HG03066 (cell line): ENCODE results near the gene P2RY8.

Experiments
- ATAC-seq: cut with Tn5 transposase; IDR thresholded peaks from one replicate; pipeline ENCODE4 v1.9.1; 2021; ENCODE audit warnings: low read depth; ENCODE audit not compliant: unreplicated experiment

Gene P2RY8

DNA sequence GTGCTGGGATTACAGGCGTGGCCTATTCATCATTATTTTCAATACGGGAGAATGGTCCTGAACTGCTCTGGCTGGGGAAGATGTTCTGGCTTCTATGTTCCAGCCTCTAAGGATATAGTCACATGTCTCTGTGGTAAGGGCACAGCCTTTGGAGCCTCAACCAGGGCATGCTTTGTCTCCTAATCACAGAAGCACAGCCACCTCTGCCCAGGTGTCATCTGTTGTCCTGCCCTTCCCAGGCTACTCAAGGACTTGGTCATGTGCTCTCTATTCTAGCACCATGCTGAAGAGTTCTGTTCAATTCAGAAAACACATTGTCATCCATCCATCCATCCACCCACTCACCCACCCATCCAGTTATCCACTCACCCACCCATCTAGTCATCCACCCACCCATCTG lies 113.8 kb downstream of the P2RY8 start:
- ATAC-seq, result no peak

DNA sequence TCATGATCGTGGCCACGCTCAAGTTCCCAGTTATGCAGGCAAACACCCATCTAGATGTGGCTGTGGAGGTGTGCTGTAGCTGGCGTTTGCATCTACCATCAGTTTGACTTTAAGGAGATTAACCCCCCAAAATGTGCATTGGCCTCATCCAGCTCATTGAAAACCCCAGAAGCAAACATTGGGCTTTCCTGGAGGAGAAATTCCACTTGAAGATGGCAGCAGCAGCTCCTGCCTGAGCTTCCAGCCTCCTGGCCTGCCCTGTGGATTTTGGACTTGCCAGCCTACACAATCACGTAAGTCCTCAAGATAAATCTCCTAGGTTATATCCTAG lies 114.9 kb downstream of the P2RY8 start:
- ATAC-seq, result no peak

DNA sequence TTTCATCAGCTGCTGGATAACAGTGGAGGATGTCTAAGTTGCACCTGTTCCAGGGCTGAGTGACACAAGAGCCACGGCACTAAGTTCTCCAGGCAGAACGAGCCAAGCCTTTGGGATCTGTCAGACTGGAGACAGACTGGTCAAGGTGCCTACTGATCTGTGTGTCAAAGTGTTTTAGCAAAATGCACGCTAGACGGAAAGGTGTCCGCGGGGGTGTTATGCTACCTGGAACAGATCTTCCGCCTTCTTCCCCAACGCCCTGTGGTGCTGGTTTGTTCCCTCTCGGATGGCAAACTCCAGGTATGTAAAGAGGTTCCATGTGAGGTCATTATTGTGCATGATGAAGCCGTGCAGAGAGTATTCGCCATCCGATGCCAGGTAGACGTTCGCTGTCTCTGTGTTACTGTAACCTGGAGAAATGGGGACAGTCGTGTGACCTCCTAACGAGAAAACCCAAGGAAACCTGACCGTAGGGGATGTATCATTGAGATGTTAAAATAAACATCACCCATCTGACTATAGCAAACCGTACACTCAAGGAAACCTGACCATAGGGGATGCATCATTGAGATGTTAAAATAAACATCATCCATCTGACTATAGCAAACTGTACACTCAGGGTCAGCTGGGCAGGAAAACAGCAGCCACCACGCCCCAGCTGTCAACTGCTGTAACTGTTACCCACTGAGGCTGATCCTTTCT lies 115.4 kb downstream of the P2RY8 start:
- ATAC-seq, result no peak

DNA sequence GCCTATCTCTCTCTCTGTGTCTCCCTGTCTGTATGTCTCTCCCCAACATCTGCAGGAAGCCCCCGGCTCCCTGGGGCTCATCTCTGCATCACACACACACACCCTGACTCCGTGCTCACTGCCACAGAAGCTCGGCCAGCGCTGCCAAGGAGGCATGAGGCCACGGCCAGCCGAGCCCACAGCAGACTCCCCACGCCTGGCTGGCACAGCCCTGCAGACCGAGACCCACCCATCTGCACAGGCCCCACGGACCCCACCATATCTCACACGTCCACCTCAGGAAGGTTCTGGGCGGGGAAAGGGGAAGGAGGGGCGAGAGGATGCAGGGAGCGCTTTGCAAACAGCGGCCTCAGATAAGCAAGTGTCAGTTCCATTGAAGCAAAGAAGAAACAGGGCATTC lies 116.6 kb downstream of the P2RY8 start:
- no peak for ATAC-seq

DNA sequence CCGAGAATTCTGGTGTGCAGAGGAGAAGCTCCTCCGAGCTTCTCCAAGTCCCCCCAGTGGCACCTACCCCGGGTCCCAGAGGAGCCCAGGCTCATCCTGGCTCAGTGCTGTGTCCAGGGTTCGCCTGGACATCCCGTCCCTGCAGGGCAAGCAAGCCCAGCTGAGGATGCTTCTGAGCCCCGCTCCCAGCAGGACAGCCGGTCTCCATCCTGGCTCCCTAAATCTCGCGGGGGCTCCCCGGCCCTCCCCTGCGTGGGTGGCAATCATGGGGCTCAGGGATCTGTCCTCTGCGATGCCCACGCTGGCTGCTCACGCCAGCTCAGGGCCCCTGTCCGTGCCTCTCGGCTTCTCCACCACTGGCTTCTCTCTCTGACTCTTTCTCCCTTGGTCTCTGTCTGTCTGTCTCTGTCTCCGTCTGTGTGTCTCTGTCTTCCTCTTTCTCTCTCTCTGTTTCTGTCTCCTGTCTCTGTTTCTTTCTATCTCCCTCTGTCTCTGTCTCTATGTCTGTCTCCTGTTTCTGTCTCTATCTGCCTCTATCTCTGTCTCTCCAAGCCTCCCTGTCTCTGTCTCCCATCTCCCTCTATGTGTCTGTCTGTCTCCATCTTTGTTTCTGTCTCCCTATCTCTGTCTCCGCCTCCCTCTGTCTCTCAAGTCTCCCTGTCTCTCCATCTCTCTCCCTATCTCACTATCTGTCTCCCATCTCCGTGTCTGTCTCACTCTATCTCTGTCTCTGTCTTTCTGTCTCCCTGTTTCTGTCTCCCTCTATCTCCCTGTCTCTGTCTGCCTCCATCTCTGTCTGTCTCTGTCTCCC lies 117.2 kb downstream of the P2RY8 start:
- no peak for ATAC-seq

DNA sequence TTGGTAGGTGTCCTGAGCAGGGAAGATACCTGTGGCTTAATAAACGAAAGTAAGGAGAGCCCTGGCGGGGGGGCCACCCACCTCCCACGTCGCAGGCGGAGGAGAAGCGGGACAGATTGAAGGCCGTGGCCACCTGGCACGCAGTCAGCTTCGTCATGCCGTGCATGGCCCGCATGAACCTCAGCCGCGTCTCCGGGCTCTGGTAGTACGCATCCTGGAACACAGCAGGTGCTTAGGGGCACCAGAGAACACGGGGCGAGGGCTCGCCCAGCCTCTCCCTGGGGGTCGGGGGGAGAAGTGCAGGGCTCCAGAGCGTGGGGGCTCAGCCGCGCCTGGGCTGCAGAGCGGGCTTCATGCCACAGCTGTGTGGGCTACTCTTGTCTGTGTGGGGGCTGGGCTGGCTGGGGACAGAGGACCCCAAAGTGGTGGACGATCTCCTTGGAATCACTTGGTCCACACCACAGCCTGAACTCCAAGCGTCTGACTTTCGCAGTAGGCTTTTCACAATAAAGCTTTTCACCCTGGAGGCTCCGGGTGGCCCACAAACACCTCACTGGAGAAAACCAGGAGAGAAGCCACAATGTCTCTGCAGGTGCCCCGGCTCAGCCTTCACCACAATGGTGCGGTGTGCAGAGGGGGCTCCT lies 118.0 kb downstream of the P2RY8 start:
- ATAC-seq, result no peak

DNA sequence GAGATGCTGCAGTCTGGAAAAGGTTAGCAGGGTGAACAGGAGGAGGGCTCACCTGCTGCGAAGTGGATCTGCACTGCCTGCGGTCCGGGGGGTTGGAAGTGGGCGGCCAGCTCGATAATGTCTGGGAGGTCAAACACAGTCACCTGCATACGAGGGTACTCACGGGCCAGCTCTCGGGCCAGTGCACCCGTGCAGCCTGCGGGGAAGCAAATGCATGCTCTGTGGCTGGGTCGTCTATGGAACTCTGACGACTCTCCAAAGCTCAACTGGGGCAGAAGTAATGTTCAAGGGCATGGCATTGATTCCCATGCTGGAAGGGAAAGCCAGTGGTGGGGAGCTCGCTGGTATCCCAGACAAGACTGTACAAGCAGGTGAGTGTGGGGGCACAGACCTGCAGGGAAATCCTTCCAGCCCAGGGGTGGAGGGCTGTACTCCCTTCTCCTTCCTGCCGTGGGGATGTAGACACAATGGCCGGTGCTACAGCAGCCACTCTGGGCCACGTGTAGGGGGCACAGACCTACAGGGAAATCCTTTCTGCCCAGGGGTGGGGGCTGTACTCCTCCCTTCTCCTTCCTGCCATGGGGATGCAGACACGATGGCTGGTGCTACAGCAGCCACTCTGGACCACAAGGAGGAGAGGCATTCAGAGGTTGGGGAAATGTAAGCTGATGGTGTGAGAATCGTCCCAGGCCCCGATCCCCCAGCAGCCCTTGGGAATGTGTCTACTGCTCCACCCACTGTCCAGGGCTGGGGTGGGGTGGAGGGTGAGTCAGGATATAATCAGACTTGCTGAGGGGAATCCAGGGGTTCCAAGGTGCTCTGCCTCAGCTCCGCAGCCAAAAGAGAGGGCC lies 118.8 kb downstream of the P2RY8 start:
- no peak for ATAC-seq

DNA sequence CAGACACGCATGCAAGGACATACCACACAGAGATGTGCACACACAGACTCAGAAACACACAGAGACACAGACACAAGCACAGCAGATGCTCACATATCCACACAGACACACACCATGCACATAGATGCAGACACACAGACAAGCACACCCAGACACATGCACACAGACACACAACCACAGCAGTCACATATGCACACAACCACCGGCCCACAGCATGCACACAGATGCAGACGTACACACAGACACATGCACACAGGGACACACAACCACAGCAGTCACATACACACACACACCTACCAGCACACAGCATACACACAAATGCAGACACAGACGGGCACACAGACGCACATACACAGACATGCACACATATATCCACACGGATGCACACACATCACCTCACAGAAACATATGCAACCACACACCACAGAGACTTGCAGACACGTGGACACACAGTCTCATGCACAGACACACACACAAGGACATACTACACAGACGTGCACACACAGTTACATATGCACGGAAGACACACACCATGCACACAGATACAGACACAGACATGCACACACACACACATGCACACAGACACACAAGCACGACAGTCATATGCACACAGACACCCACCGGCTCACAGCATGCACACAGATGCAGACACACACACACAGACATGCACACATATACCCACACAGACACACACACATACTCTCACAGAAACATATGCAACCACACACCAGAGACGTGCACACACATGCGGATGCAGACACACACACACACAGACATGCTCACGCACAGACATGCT lies 119.8 kb downstream of the P2RY8 start:
- ATAC-seq, result no peak

DNA sequence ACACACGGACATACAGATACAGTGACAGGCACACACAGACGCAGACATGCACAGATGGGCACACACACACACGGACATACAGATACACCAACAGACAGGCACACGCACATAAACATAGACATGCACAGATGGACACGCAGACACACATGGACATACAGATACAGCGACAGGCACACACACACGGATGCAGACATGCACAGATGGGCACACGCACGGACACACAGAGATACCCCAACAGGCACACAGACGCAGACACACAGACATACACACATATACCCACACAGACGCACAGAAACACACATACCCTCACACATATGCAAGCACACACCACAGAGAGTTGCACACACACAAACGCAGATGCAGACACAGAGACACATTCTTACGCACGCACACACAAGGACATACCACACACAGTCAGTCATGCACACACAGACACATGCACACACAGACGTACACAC lies 120.6 kb downstream of the P2RY8 start:
- ATAC-seq, result no peak
